Neural progenitor cell (in vitro differentiated cells): Measurements from ENCODE around the gene PDE11A.

ENCODE experiments used
- EZH2phosphoT487 ChIP-seq: fragments of 200-600 bp; sonication (generic); IDR thresholded peaks from 2 replicates; pipeline ENCODE4 v1.6.1; 2017; ENCODE audit warnings: antibody characterized with exemption
- TF ChIP-seq, protein P1 (sequence below): fragments of 200-600 bp; sonication (generic); IDR thresholded peaks from 2 replicates; pipeline ENCODE4 v1.5.1; 2017; ENCODE audit warnings: antibody characterized with exemption, mild to moderate bottlenecking

DNA sequence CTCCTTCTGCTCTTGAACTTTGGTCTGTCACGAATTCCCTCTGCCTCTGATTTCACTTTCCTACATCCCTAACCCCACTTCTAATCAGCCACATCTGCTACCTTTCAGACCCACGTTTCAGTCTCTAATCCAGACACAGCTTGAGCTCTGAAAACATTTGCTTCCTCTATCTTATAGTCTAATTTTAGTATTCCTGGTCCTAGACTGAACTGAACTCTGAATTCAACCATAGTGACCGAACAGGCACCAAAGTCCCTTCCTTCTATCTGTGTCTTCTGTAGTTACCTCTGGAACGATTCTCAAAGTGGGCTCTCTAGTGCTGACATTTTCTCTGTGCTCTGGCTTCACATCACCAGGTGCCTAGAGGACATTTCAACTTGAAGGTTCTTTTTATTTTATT lies 156.2 kb downstream of the PDE11A start:
- TF ChIP-seq, protein P1, sequence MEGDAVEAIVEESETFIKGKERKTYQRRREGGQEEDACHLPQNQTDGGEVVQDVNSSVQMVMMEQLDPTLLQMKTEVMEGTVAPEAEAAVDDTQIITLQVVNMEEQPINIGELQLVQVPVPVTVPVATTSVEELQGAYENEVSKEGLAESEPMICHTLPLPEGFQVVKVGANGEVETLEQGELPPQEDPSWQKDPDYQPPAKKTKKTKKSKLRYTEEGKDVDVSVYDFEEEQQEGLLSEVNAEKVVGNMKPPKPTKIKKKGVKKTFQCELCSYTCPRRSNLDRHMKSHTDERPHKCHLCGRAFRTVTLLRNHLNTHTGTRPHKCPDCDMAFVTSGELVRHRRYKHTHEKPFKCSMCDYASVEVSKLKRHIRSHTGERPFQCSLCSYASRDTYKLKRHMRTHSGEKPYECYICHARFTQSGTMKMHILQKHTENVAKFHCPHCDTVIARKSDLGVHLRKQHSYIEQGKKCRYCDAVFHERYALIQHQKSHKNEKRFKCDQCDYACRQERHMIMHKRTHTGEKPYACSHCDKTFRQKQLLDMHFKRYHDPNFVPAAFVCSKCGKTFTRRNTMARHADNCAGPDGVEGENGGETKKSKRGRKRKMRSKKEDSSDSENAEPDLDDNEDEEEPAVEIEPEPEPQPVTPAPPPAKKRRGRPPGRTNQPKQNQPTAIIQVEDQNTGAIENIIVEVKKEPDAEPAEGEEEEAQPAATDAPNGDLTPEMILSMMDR, result no peak
- no peak for TF ChIP-seq EZH2phosphoT487
